Upper lobe of left lung (tissue), 6 donors: ENCODE measurements around the gene ZNF23. TPM values are rescaled to one million over a fixed set of nuclear protein-coding genes. Genes with fewer than 3 reads are reported as not detected.
A peak's percentile ranks its signal among the peaks of the same experiment; 100 is the strongest.
"Not testable (repeated sequence)": the region's sequence is repeated elsewhere in the genome, so short reads cannot be mapped to it uniquely, and the experiment has no call there.

Experiments
- ATAC-seq, 2 donors: fragments of 200-7000 bp; cut with Tn5 transposase; one replicate each; pipeline ENCODE4 v1.9.1; 2022; ENCODE audit warnings: mild to moderate bottlenecking in 2 of 2, moderate library complexity in 2 of 2; ENCODE audit not compliant: low FRiP score in 2 of 2
- DNase-seq, 2 donors: peaks; one replicate each; pipeline ENCODE4 v3.0.0-alpha.2; 2019 to 2020
- H3K27ac ChIP-seq, 4 donors: fragments of 200-600 bp; sonication (generic); one replicate each; pipeline ENCODE4 v1.5.1; 2016 to 2019
- H3K27me3 ChIP-seq, 4 donors: fragments of 200-600 bp; sonication (generic); one replicate each; pipeline ENCODE4 v1.5.1; 2017 to 2019
- H3K36me3 ChIP-seq, 4 donors: fragments of 200-600 bp; sonication (generic); one replicate each; pipeline ENCODE4 v1.5.1; 2016 to 2019
- H3K4me1 ChIP-seq, 4 donors: fragments of 200-600 bp; sonication (generic); one replicate each; pipeline ENCODE4 v1.5.1; 2018 to 2019
- H3K4me3 ChIP-seq, 4 donors: fragments of 200-600 bp; sonication (generic); one replicate each; pipeline ENCODE4 v1.5.1; 2017 to 2019; ENCODE audit warnings: mild to moderate bottlenecking in 2 of 4, moderate library complexity in 1 of 4
- H3K9me3 ChIP-seq, 4 donors: fragments of 200-600 bp; sonication (generic); one replicate each; pipeline ENCODE4 v1.5.1; 2018 to 2019
- CTCF ChIP-seq, 6 experiments: fragments of 450-650 bp in 4 of 6; fragments of 200-600 bp in 2 of 6; sonication (generic) in 2 of 6; IDR thresholded peaks; one replicate each; pipeline ENCODE4 v1.5.1; 2016 to 2019; ENCODE audit warnings: antibody characterized with exemption in 6 of 6
- EP300 ChIP-seq, 4 donors: sonication (generic); formaldehyde crosslinking; IDR thresholded peaks; one replicate each; pipeline ENCODE4 v1.5.1; 2017; ENCODE audit warnings: antibody characterized with exemption in 4 of 4, control low read depth in 2 of 4
- POLR2A ChIP-seq, 4 donors: fragments of 450-650 bp; IDR thresholded peaks; one replicate each; pipeline ENCODE4 v1.5.1; 2016 to 2017; ENCODE audit warnings: antibody characterized with exemption in 4 of 4, mild to moderate bottlenecking in 2 of 4
- POLR2AphosphoS5 ChIP-seq, 2 donors: sonication (generic); formaldehyde crosslinking; IDR thresholded peaks; one replicate each; pipeline ENCODE4 v1.5.1; 2017; ENCODE audit warnings: antibody characterized with exemption in 2 of 2
- whole genome bisulfite sequencing, 2 donors: methylation state at CpG; one replicate each; pipeline ENCODE4 v1.1.5; 2017 to 2018; 5-methylcytosine and 5-hydroxymethylcytosine counted together
- total RNA-seq, 6 donors: library from RNA; depleted of rRNA in 4 of 6; stranded (reverse); fragments of >200 nt in 4 of 6; gene quantifications; one replicate each; pipeline versions ENCODE4 v1.1.0 to v1.2.1, GENCODE V29; 2016 to 2021
- donor health status: DM: no; HTN: no; CAD: no; lungs with moderate emphysema.
- donor health status: DM: no; HTN: yes; CAD: no; lungs with severe emphysema.

ZNF23 gene
- total RNA-seq, result 10 to 100 TPM in 3 of 6 donors, 1 to 10 TPM in 3; 7.1 to 28.3 (median 12.5) TPM

- WGBS, 2 donors, result 1% methylated on average over 21 to 41 of the region's 52 CpGs
- Histone ChIP-seq H3K9me3 (no peaks in the 10 kb centered on the region), H3K27ac (peak within 1 kb of the TSS; percentile 83 to 94 (median 88)), H3K27me3 (no peaks in the 10 kb centered on the region), H3K36me3 (no peaks in the 10 kb centered on the region), H3K4me3 (peak within 1 kb of the TSS; percentile 72 to 95 (median 86)), H3K4me1 (peaks cover 15 to 29% (median 20%) of the 10 kb centered on the region in 4 donors)
- peak; percentile 89 to 98 for DNase-seq
- peak; percentile 97 to 100 for ATAC-seq
- TF ChIP-seq POLR2AphosphoS5 (IDR thresholded peaks at IDR 0.05) (peak; percentile 90 to 92), CTCF (IDR thresholded peaks at IDR 0.05) (peak in 4 of 6 experiments; percentile 14 to 40 (median 38)), POLR2A (IDR thresholded peaks at IDR 0.05) (peak in 2 of 4 donors; percentile 70 to 84), EP300 (IDR thresholded peaks at IDR 0.05) (peak in 1 of 4 donors; percentile 30)
Measured at GRCh38 chr16:71461686-71462648, at the start of gene ZNF23. TSS of gene ZNF23 (minus strand) at chr16:71462247. CDS start at chr16:71456796, 5,451 bp downstream.

- Histone ChIP-seq H3K4me1 (no peaks in the 10 kb centered on the region), H3K9me3 (no peaks in the 10 kb centered on the region), H3K27me3 (no peaks in the 10 kb centered on the region), H3K27ac (no peak overlapping the region), H3K4me3 (no peak overlapping the region), H3K36me3 (no peaks in the 10 kb centered on the region)
- ATAC-seq (no peak), DNase-seq (no peak)
- no peak for TF ChIP-seq POLR2A (IDR thresholded peaks at IDR 0.05)
- no peak for TF ChIP-seq POLR2AphosphoS5 (IDR thresholded peaks at IDR 0.05)
- TF ChIP-seq EP300 (IDR thresholded peaks at IDR 0.05), result no peak
- TF ChIP-seq CTCF (IDR thresholded peaks at IDR 0.05), result no peak
- WGBS, 2 donors, result 68 to 82% methylated on average over 1 of the region's 1 CpG
Measured at GRCh38 chr16:71507061-71507460, 45.0 kb upstream of the ZNF23 start.

- ATAC-seq (no peak), DNase-seq (no peak)
- H3K27me3 ChIP-seq, result no peaks in the 10 kb centered on the region
- H3K36me3 ChIP-seq, result no peaks in the 10 kb centered on the region
- H3K4me3 ChIP-seq, result no peak overlapping the region
- 88 to 89% methylated on average over 5 of the region's 5 CpGs for WGBS, 2 donors
- H3K27ac ChIP-seq, result no peak overlapping the region
- H3K9me3 ChIP-seq, result no peaks in the 10 kb centered on the region
- TF ChIP-seq CTCF (IDR thresholded peaks at IDR 0.05) (no peak), POLR2AphosphoS5 (IDR thresholded peaks at IDR 0.05) (no peak), EP300 (IDR thresholded peaks at IDR 0.05) (no peak), POLR2A (IDR thresholded peaks at IDR 0.05) (no peak)
- H3K4me1 ChIP-seq, result no peaks in the 10 kb centered on the region
Measured at GRCh38 chr16:71504901-71505300, 42.9 kb upstream of the ZNF23 start.

GRCh38 chr16:71504051-71504450 is 42.0 kb upstream of the ZNF23 start:
- H3K9me3 ChIP-seq, DNase-seq, H3K4me1 ChIP-seq, ATAC-seq, H3K4me3 ChIP-seq, H3K36me3 ChIP-seq, H3K27ac ChIP-seq, H3K27me3 ChIP-seq: not testable (repeated sequence)
- WGBS, 2 donors, result 81 to 89% methylated on average over 7 of the region's 7 CpGs

- Histone ChIP-seq H3K4me3 (no peak overlapping the region), H3K27ac (no peak overlapping the region), H3K36me3 (no peaks in the 10 kb centered on the region), H3K4me1 (no peaks in the 10 kb centered on the region), H3K9me3 (no peaks in the 10 kb centered on the region), H3K27me3 (no peaks in the 10 kb centered on the region)
- TF ChIP-seq CTCF (IDR thresholded peaks at IDR 0.05) (no peak), POLR2A (IDR thresholded peaks at IDR 0.05) (no peak), POLR2AphosphoS5 (IDR thresholded peaks at IDR 0.05) (no peak), EP300 (IDR thresholded peaks at IDR 0.05) (no peak)
- WGBS, 2 donors, result 51 to 61% methylated on average over 3 of the region's 3 CpGs
- DNase-seq, result no peak
- no peak for ATAC-seq
Measured at GRCh38 chr16:71501547-71501946, 39.5 kb upstream of the ZNF23 start.
